ENCODE data around the gene TRPV2.

- TF ChIP-seq, protein P1, sequence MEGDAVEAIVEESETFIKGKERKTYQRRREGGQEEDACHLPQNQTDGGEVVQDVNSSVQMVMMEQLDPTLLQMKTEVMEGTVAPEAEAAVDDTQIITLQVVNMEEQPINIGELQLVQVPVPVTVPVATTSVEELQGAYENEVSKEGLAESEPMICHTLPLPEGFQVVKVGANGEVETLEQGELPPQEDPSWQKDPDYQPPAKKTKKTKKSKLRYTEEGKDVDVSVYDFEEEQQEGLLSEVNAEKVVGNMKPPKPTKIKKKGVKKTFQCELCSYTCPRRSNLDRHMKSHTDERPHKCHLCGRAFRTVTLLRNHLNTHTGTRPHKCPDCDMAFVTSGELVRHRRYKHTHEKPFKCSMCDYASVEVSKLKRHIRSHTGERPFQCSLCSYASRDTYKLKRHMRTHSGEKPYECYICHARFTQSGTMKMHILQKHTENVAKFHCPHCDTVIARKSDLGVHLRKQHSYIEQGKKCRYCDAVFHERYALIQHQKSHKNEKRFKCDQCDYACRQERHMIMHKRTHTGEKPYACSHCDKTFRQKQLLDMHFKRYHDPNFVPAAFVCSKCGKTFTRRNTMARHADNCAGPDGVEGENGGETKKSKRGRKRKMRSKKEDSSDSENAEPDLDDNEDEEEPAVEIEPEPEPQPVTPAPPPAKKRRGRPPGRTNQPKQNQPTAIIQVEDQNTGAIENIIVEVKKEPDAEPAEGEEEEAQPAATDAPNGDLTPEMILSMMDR (IDR thresholded peaks at IDR 0.05 in 4 of 5, conservative IDR thresholded peaks at IDR 0.05 in 1 of 5), result no peak
- no peak for TF ChIP-seq POLR2A (IDR thresholded peaks at IDR 0.05)
Observed at GRCh38 chr17:16422416-16422815, 7.0 kb downstream of the TRPV2 start.
